CD4-positive, alpha-beta T cell treated with Interleukin-2 at 100 ng/mL for 4 hours (primary cell): ENCODE measurements around the gene PIANP.
A peak's percentile ranks its signal among the peaks of the same experiment; 100 is the strongest.
"Not testable (repeated sequence)": the region's sequence is repeated elsewhere in the genome, so short reads cannot be mapped to it uniquely, and the experiment has no call there.

ENCODE experiments used
- DNase-seq: peaks from one replicate; pipeline ENCODE4 v3.0.0-alpha.2; 2020; ENCODE audit warnings: low spot score

The PIANP gene

DNA sequence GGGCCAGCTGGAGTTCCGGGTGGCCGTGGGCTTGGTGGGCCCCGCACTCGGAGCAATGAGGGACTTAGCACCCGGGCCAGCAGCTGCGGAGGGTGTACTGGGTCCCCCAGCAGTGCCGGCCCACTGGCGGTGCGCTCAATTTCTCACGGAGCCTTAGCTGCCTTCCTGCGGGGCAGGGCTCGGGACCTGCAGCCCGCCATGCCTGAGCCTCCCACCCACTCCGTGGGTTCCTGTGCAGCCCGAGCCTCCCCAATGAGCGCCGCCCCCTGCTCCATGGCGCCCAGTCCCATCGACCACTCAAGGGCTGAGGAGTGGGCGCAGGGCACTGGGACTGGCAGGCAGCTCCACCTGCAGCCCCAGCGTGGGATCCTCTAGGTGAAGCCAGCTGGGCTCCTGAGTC, 7.7 kb upstream of the PIANP start:
- DNase-seq = not testable (repeated sequence)

GRCh38 chr12:6703631-6704030, 3.0 kb upstream of the PIANP start:
- no peak for DNase-seq

DNA sequence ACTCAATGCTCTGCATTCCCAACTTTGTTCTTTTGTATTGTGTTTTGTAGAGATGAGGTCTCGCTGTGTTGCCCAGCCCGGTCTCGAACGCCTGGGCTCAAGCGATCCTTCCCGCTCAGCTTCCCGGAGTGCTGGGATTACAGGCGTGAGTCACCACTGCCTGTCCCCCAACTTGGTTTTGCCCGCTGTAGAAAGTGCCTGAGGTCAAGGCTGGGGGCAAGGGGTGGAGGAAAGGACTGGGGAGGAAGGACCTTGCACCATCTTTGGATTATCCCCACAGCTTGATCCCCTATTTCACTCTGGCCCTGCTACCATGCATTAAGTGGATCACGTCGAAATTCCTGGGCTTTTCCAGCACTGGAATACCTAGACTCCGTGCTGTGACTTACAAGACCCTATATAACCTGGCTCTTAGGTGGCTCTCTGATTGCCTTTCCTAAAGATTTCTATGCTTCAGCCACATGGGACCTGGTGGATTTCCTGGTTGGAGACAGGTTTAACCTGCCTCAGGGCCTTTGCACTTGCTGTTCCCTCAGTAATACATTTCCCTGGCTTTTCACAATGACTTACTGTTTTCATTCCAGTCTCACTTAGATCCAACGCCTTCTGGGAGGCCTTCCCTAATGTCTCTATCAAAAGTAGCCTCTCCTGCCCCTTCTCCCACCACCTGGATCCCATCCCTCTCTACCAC, 608 bp upstream of the PIANP start:
- no peak for DNase-seq

- no peak for DNase-seq
Measured at GRCh38 chr12:6699989-6700645, 498 bp downstream of the PIANP start.

DNA sequence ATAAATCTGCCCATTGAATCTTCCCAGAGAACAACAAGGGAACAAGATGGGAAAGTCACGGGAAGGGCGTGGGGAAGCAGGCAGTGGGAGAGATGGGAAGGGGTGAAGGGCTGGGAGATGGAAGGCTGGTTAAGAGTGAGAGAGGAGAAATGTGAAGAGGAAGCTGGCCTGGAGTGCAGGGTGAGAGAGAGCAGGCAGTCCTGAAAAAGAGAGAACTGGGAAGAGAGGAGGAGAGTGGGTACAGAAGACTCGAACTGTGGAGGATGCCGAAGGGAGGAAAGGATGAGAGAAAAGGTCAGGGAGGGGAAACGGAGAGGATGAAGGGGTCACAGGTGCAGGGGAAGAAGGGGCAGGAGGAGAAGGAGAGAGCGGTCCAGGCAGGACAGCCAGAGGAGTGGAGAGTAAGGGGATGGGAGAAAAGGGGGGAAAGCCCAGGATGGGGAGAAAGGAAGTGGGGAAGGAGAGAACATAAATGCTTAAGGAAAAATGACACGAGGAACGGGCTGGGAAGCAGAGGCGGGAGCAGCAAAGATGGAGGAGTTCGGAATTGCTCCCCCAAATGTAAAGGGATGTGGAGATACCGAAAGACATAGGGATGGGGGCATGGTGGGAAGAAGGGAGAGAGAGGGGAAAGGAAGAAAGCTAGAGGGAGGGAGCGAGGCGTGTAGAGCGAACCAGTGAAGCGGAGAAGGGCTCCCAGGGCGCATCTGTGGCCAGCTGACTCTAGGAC, 1.2 kb downstream of the PIANP start:
- no peak for DNase-seq

GRCh38 chr12:6698352-6699046, 2.1 kb downstream of the PIANP start:
- DNase-seq = no peak

GRCh38 chr12:6697584-6698351, 2.8 kb downstream of the PIANP start:
- peak; percentile 13 for DNase-seq

DNA sequence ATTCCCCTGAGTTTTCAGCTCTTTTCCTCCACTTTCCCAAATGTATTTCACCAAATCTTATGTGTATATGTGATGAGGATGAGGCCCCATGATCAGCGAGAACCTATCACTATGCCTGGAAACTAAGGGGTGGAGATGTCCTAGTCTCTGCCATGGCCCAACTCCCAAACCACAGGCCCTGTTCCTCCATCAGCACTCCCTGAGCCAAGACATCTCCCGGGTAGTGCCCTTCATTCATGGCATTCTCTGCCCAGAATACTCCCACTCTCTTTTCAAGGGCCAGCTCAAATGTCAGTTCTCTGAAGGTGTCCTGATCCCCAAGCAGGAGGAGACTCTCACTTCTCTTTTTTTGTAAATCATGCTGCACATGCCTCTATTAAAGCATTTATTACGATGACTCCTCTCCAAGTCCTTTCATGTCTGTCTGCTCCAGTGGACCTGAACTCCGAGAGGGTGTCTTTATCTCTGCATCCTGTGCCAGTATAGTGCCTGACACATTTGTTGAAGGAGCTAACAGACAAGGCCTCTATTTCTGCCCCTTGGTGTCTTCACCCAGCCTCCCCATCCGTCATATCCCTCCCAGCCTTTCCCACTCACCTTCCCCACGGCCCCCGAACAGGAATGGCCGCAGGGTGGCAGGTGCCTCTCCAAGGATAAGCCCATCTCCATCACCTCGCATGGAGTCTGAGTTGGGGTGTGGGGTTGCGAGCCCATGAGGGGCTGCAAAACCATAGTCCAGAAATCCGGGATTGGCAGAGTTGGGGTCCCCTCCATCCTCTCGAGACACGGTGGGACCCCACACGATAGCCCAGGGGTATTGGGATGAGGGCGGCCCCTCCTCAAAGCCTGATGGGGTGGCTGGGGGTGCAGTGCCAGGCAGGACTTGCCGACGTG, 3.7 kb downstream of the PIANP start:
- no peak for DNase-seq

GRCh38 chr12:6695313-6696045, 5.1 kb downstream of the PIANP start:
- no peak for DNase-seq

GRCh38 chr12:6694701-6695100, 5.9 kb downstream of the PIANP start:
- DNase-seq = no peak

- no peak for DNase-seq
Measured at GRCh38 chr12:6693832-6694355, 6.7 kb downstream of the PIANP start.

GRCh38 chr12:6692888-6693287, 7.7 kb downstream of the PIANP start:
- DNase-seq = no peak

DNA sequence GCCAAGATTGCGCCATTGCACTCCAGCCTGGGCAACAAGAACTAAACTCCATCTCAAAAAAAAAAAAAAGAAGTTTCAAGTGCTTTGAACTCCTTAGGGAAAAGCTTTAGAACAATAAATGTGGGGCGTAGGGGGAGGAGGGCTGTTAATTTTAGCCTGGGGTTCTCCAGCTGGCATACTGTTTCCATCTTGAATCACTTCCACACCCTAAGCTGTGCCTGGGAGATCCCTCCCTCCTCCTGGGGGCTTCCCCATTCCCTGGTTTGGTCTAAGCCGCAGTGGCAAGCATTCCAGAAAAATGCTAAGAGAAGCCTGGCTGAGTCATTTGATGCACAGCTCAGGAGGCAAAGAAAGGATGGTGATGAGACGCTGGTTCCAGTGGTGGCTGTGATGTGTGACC, 9.1 kb downstream of the PIANP start:
- no peak for DNase-seq

DNA sequence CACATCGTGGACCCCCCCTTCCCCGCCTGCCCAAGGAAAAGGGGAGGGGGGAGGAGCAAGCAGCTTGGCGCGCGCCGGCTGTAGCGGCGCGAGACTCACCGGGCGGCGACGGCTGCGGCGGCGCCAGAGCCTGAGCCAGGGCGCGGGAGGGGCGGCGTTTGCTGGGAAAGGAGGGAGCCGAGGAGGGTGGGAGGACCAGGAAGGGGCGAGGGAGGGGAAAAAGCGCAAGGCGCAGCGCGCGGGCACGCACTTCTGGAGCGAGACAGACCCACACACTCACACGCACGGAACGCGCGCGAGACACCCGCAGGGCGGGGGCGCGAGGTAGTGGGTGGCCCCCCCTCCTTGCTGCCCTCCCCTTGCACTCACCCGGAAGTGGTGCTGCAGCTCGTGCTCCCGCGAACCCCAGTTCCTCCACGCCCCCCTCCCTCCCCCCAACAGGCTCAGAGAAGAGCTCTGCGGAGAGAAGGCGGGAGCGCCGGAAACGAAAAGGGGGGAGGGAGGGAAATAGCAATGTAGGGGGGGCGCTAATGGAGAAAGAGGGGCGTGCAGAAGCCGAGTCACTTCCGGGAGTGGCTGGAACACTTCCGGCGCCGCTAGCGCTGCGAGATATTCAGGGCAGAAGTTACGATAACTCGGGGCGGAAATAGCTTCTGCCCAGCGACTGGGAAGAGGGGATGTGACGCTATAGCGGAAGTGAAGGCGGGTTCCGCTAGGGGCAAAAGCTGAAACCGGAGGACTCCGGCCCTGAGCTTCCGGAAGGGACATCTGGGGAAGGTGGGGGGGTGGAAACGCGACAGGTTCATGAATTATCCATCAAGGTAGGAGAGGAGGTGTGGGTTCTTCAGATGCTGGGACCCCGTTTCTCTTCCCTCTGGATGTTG, 11.4 kb downstream of the PIANP start, which contains the start of gene ZNF384:
Gene ZNF384 (minus strand): TSS at position 377 of the 884 bp plus-strand sequence. CDS start 9,855 bp downstream, outside the sequence.
- DNase-seq = peak; percentile 98

DNA sequence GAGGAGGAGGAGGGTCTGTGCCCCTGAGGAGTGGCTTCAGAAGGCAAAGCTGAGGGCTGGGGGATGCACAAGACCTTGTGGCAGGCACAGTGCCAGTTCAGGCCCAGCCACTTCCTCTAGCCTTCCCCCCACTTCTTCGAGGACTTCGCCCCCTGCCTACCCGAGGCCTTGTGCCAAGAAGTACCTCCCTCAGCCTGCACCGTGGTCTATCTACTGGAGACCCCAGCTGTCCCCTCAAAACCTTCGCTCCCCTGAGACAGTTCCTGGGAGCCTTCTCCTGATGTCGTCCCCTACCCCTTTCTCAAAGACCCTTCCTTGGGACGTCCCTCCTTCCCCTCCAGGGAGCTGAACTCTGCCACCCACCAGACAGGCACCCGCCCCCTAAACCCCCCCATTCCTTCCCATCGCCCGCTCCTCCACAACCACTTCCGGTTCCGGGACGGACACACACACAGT, 12.0 kb downstream of the PIANP start:
- DNase-seq = peak; percentile 37

DNA sequence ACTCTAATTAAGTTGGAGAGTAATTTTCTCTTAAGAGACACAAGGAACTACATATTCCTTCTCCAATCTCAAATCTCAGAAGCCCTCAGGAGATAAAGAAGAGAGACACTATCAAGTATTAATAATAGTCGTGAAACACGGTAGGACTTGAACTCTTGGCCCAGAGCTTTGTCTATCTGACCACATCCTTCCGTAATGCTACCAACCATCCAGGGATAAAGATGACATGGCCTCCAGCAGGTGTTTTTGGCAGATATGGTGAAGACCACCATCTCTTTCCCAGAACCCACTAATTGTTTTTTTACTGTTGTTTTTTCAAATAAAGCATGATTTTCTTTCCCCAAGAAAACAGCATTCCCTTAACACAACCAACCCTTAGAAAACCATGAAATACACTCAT, 14.8 kb downstream of the PIANP start:
- no peak for DNase-seq

GRCh38 chr12:6684609-6685008, 16.0 kb downstream of the PIANP start:
- DNase-seq = peak; percentile 69

- no peak for DNase-seq
Measured at GRCh38 chr12:6676962-6677361, 23.7 kb downstream of the PIANP start.

GRCh38 chr12:6672143-6672542, 28.5 kb downstream of the PIANP start:
- DNase-seq = no peak
